Transverse colon (tissue), 4 donors: ENCODE data around the gene ANKS1A. TPM values are rescaled to one million over a fixed set of nuclear protein-coding genes. Genes with fewer than 3 reads are reported as not detected.

Source experiments
- DNase-seq: peaks from one replicate; pipeline ENCODE4 v3.0.0-alpha.2; 2019
- H3K27ac ChIP-seq, 4 donors: fragments of 200-600 bp; sonication (generic); 2 replicates each; pipeline ENCODE4 v1.5.1; 2016 to 2018; ENCODE audit warnings: inconsistent platforms in 4 of 4
- H3K27me3 ChIP-seq: fragments of 200-600 bp; sonication (generic); 2 replicates; pipeline ENCODE4 v1.5.1; 2017; ENCODE audit warnings: inconsistent platforms
- H3K36me3 ChIP-seq, 4 donors: fragments of 200-600 bp; sonication (generic); 2 replicates each; pipeline ENCODE4 v1.5.1; 2017 to 2019; ENCODE audit warnings: inconsistent platforms in 4 of 4
- H3K4me1 ChIP-seq, 4 donors: fragments of 200-600 bp; sonication (generic); 2 replicates each; pipeline ENCODE4 v1.5.1; 2017 to 2020; ENCODE audit warnings: inconsistent platforms in 4 of 4
- H3K4me3 ChIP-seq, 4 donors: fragments of 200-600 bp; sonication (generic); 1 replicate in 1 of 4; 2 replicates in 3 of 4; pipeline versions ENCODE4 v1.5.1 to v1.6.1; 2017 to 2019; ENCODE audit warnings: inconsistent platforms in 4 of 4
- H3K9me3 ChIP-seq, 2 donors: fragments of 200-600 bp; sonication (generic); 2 replicates each; pipeline ENCODE4 v1.5.1; 2017 to 2019; ENCODE audit warnings: inconsistent platforms in 2 of 2
- CTCF ChIP-seq, 5 experiments: fragments of 200-600 bp in 3 of 5; fragments of 450-650 bp in 2 of 5; sonication (generic) in 3 of 5; IDR thresholded peaks; 1 replicate in 2 of 5; 2 replicates in 3 of 5; pipeline ENCODE4 v1.5.1; 2016 to 2017; ENCODE audit warnings: antibody characterized with exemption in 5 of 5, inconsistent platforms in 3 of 5, mild to moderate bottlenecking in 2 of 5, moderate library complexity in 1 of 5
- EP300 ChIP-seq: sonication (generic); formaldehyde crosslinking; IDR thresholded peaks from one replicate; pipeline ENCODE4 v1.6.1; 2017; ENCODE audit warnings: antibody characterized with exemption, low read depth
- POLR2A ChIP-seq: fragments of 450-650 bp; IDR thresholded peaks from one replicate; pipeline ENCODE4 v1.6.1; 2016; ENCODE audit warnings: antibody characterized with exemption, mild to moderate bottlenecking, moderate library complexity
- POLR2AphosphoS5 ChIP-seq, 3 donors: sonication (generic); formaldehyde crosslinking; IDR thresholded peaks; one replicate each; pipeline ENCODE4 v1.6.1; 2016; ENCODE audit warnings: antibody characterized with exemption in 3 of 3
- WGBS, 2 donors: methylation state at CpG; one replicate each; pipeline ENCODE4 v1.1.5; 2018; ENCODE audit warnings: low coverage in 1 of 2; 5-methylcytosine and 5-hydroxymethylcytosine counted together
- in situ Hi-C, 4 donors: fragments of 200-750 bp; cut with MboI; loops; one replicate each; pipeline versions ENCODE4 v1.15.0 to v1.15.1; 2017; ENCODE audit warnings: low sequenced_read_pairs in 3 of 4, low pct_ligation_motif_present in 1 of 4, low pct_unique_long_range_greater_than_20kb in 1 of 4
- intact Hi-C: fragments of 100-400 bp; cut with DNase I; formaldehyde crosslinking; loops from one replicate; pipeline ENCODE4 v1.15.1; 2023; ENCODE audit warnings: low total_unique reads
- total RNA-seq, 4 donors: library from RNA; depleted of rRNA; stranded (reverse); fragments of >200 nt; gene quantifications; one replicate each; pipeline ENCODE4 v1.1.0, GENCODE V29; 2016

The ANKS1A gene
- total RNA-seq, 4 donors from 2014 or later: 37.5 to 44.0 (median 38.9) TPM

- no peak overlapping the region for H3K4me3 ChIP-seq
- DNase-seq: no peak
- in situ Hi-C loops (no loop called here), intact Hi-C loops (loop anchor here (10.0 kb wide), 1 partner anchor 71 kb away; no protein-coding TSS in a partner anchor)
- no peaks in the 10 kb centered on the region for H3K9me3 ChIP-seq
- H3K27ac ChIP-seq: peak overlapping the region in 1 of 4 donors; percentile 5
- no peaks in the 10 kb centered on the region for H3K27me3 ChIP-seq
- no peaks in the 10 kb centered on the region for H3K36me3 ChIP-seq
- WGBS, 2 donors: 96 to 100% methylated on average over 6 of the region's 6 CpGs
- TF ChIP-seq CTCF (IDR thresholded peaks at IDR 0.05) (no peak), POLR2AphosphoS5 (IDR thresholded peaks at IDR 0.05) (no peak), EP300 (no peak), POLR2A (no peak)
- peaks cover 13 to 20% (median 15%) of the 10 kb centered on the region in 4 donors for H3K4me1 ChIP-seq
These were observed 124.6 kb downstream of the ANKS1A start for GRCh38 chr6:35013701-35014100.

- 75 to 100% methylated on average over 1 of the region's 1 CpG for WGBS, 2 donors
- Histone ChIP-seq H3K9me3 (no peaks in the 10 kb centered on the region), H3K4me1 (peaks cover 14 to 20% (median 15%) of the 10 kb centered on the region in 4 donors), H3K27ac (peak overlapping the region; percentile 88 to 93 (median 92)), H3K4me3 (no peak overlapping the region), H3K36me3 (no peaks in the 10 kb centered on the region), H3K27me3 (no peaks in the 10 kb centered on the region)
- no peak for DNase-seq
- intact Hi-C loops: loop anchor here (10.0 kb wide), 1 partner anchor 70 kb away; no protein-coding TSS in a partner anchor
- TF ChIP-seq POLR2A: no peak
- no peak for TF ChIP-seq CTCF (IDR thresholded peaks at IDR 0.05)
- TF ChIP-seq POLR2AphosphoS5 (IDR thresholded peaks at IDR 0.05): no peak
- no peak for TF ChIP-seq EP300
- in situ Hi-C loops: no loop called here
These were observed 125.3 kb downstream of the ANKS1A start for GRCh38 chr6:35014341-35014740.

GRCh38 chr6:35014786-35015185 lies 125.7 kb downstream of the ANKS1A start:
- in situ Hi-C loops: no loop called here
- H3K36me3 ChIP-seq: no peaks in the 10 kb centered on the region
- H3K4me3 ChIP-seq: no peak overlapping the region
- peaks cover 14 to 20% (median 16%) of the 10 kb centered on the region in 4 donors for H3K4me1 ChIP-seq
- 62% methylated on average over 3 of the region's 3 CpGs; no CpG with 5 or more reads in 1 of the 2 donors for WGBS, 2 donors
- intact Hi-C loops: loop anchor here (10.0 kb wide), 1 partner anchor 70 kb away; no protein-coding TSS in a partner anchor
- no peak for DNase-seq
- TF ChIP-seq CTCF (IDR thresholded peaks at IDR 0.05) (no peak), POLR2AphosphoS5 (IDR thresholded peaks at IDR 0.05) (no peak), EP300 (no peak), POLR2A (no peak)
- no peaks in the 10 kb centered on the region for H3K9me3 ChIP-seq
- H3K27ac ChIP-seq: peak overlapping the region; percentile 88 to 93 (median 92)
- H3K27me3 ChIP-seq: no peaks in the 10 kb centered on the region

- H3K27me3 ChIP-seq: no peaks in the 10 kb centered on the region
These were observed 126.4 kb downstream of the ANKS1A start for GRCh38 chr6:35015476-35015875.

More at GRCh38 chr6:35015476-35015875, 126.4 kb downstream of the ANKS1A start:
- no peak for DNase-seq
- Histone ChIP-seq H3K9me3 (no peaks in the 10 kb centered on the region), H3K36me3 (no peaks in the 10 kb centered on the region), H3K27ac (peak overlapping the region; percentile 88 to 93 (median 92)), H3K4me1 (peaks cover 14 to 23% (median 18%) of the 10 kb centered on the region in 4 donors), H3K4me3 (no peak overlapping the region)
- intact Hi-C loops: loop anchor here (10.0 kb wide), 1 partner anchor 69 kb away; no protein-coding TSS in a partner anchor
- 59 to 79% methylated on average over 2 to 4 of the region's 4 CpGs for WGBS, 2 donors
- in situ Hi-C loops: no loop called here
- TF ChIP-seq POLR2AphosphoS5 (IDR thresholded peaks at IDR 0.05) (no peak), POLR2A (no peak), CTCF (IDR thresholded peaks at IDR 0.05) (no peak)
